ENCODE measurements around the gene PIGU.
"Not testable (repeated sequence)": the region's sequence is repeated elsewhere in the genome, so short reads cannot be mapped to it uniquely, and the experiment has no call there.

DNA sequence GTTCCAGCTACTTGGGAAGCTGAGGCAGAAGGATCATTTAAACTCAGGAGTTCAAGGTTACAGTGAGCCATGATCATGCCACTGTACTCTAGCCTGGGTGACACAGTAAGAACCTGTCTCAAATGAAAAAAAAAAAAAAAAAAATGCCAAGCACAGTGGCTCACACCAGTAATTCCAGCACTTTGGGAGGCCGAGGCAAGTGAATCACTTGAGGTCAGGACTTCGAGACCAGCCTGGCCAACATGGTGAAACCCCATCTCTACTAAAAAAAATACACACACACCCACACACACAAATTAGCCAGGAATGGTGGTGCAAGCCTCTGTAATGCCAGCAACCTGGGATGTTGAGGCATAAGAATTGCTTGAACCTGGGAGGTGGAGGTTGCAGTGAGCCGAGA lies 45.7 kb upstream of the PIGU start:
- TF ChIP-seq EP300, POLR2A (IDR thresholded peaks at IDR 0.05): not testable (repeated sequence)
- TF ChIP-seq, protein P1, sequence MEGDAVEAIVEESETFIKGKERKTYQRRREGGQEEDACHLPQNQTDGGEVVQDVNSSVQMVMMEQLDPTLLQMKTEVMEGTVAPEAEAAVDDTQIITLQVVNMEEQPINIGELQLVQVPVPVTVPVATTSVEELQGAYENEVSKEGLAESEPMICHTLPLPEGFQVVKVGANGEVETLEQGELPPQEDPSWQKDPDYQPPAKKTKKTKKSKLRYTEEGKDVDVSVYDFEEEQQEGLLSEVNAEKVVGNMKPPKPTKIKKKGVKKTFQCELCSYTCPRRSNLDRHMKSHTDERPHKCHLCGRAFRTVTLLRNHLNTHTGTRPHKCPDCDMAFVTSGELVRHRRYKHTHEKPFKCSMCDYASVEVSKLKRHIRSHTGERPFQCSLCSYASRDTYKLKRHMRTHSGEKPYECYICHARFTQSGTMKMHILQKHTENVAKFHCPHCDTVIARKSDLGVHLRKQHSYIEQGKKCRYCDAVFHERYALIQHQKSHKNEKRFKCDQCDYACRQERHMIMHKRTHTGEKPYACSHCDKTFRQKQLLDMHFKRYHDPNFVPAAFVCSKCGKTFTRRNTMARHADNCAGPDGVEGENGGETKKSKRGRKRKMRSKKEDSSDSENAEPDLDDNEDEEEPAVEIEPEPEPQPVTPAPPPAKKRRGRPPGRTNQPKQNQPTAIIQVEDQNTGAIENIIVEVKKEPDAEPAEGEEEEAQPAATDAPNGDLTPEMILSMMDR (IDR thresholded peaks at IDR 0.05): not testable (repeated sequence)
